AG04449 (cell line): ENCODE data around the gene MPP2.
A peak's percentile ranks its signal among the peaks of the same experiment; 100 is the strongest.
"Not testable (repeated sequence)": the region's sequence is repeated elsewhere in the genome, so short reads cannot be mapped to it uniquely, and the experiment has no call there.

ENCODE experiments used
- CTCF ChIA-PET: fragments of 350-600 bp; formaldehyde crosslinking; extraction: SDS; loops from one replicate; lab custom pipeline; 2021; ENCODE audit warnings: antibody characterized with exemption; lab: Yijun Ruan, JAX
- POLR2A ChIA-PET: fragments of 400-600, 350-600 bp; formaldehyde crosslinking; extraction: SDS; loops from one replicate; lab custom pipeline; 2020; ENCODE audit warnings: antibody characterized with exemption, inconsistent platforms; lab: Yijun Ruan, JAX
- DNase-seq: peaks from one replicate; pipeline ENCODE4 v3.0.0-alpha.2; 2010; ENCODE audit warnings: low read depth, low spot score
- H3K4me3 ChIP-seq: 2 replicates; pipeline ENCODE4 v1.5.1; 2011; ENCODE audit warnings: low read depth, mild to moderate bottlenecking, control low read depth, low read length
- CTCF ChIP-seq: IDR thresholded peaks from one replicate; pipeline ENCODE4 v1.5.1; 2011; ENCODE audit warnings: mild to moderate bottlenecking, moderate library complexity, low read length, control low read depth, inconsistent platforms; ENCODE audit not compliant: insufficient read depth; ENCODE audit errors: missing control alignments

Gene MPP2

GRCh38 chr17:43940630-43941029 is 33.3 kb upstream of the MPP2 start:
- CTCF ChIA-PET, result interaction anchor here (0.8 to 16.0 kb wide), 15 partner anchors 11 to 269 kb away, joined by 3 to 320 read pairs (median 3); partner anchors contain the start of genes ASB16 and NAGS
- POLR2A ChIA-PET, result no interaction called here

GRCh38 chr17:43939886-43940285 is 32.5 kb upstream of the MPP2 start:
- no peak overlapping the region for H3K4me3 ChIP-seq
- no peak for DNase-seq
- TF ChIP-seq CTCF, result no peak
- CTCF ChIA-PET, result interaction anchor here (0.8 to 16.0 kb wide), 12 partner anchors 8 to 270 kb away, joined by 3 to 320 read pairs (median 7); partner anchors contain the start of gene NAGS
- POLR2A ChIA-PET, result no interaction called here

More at GRCh38 chr17:43940630-43941029, 33.3 kb upstream of the MPP2 start:
- TF ChIP-seq CTCF, result peak; percentile 84
- no peak overlapping the region for H3K4me3 ChIP-seq
- DNase-seq, result no peak

GRCh38 chr17:43939452-43939851 is 32.1 kb upstream of the MPP2 start:
- H3K4me3 ChIP-seq, POLR2A ChIA-PET, DNase-seq: not testable (repeated sequence)
- CTCF ChIA-PET, result interaction anchor here (1.0 to 16.0 kb wide), 11 partner anchors 8 to 176 kb away, joined by 3 to 320 read pairs (median 7); partner anchors contain the start of gene NAGS

- no peak overlapping the region for H3K4me3 ChIP-seq
- ChIA-PET POLR2A (no interaction called here), CTCF (interaction anchor here (1.1 to 16.0 kb wide), 8 partner anchors 9 to 105 kb away, joined by 3 to 320 read pairs (median 7); partner anchors contain the start of genes CD300LG and NAGS)
- TF ChIP-seq CTCF, result no peak
- no peak for DNase-seq
These were observed 31.5 kb upstream of the MPP2 start for GRCh38 chr17:43938838-43939182.

- TF ChIP-seq CTCF, result no peak
- CTCF ChIA-PET, result interaction anchor here (0.8 to 16.0 kb wide), 8 partner anchors 8 to 210 kb away, joined by 3 to 320 read pairs (median 5); partner anchors contain the start of genes CD300LG, NAGS and PPY
- POLR2A ChIA-PET, result no interaction called here
- no peak overlapping the region for H3K4me3 ChIP-seq
- DNase-seq, result no peak
These were observed 29.1 kb upstream of the MPP2 start for GRCh38 chr17:43936434-43936833.

GRCh38 chr17:43935926-43936261 is 28.6 kb upstream of the MPP2 start:
- no peak overlapping the region for H3K4me3 ChIP-seq
- no peak for DNase-seq
- ChIA-PET POLR2A (no interaction called here), CTCF (interaction anchor here (1.4 to 16.0 kb wide), 5 partner anchors 8 to 89 kb away, joined by 3 to 320 read pairs (median 6); partner anchors contain the start of genes CD300LG, NAGS and PPY)
- TF ChIP-seq CTCF, result no peak
